Type B pancreatic cell (in vitro differentiated cells): Measurements from ENCODE around the gene BCAS3. TPM values are rescaled to one million over a fixed set of nuclear protein-coding genes. Genes with fewer than 3 reads are reported as not detected.

Source experiments
- DNase-seq: peaks from one replicate; pipeline ENCODE4 v3.0.0; 2021; ENCODE audit warnings: mixed read lengths; ENCODE audit not compliant: unreplicated experiment; ENCODE audit errors: extremely low spot score
- H3K27ac Mint-ChIP-seq: 2 replicates; pipeline ENCODE4 v1.8.0; 2021; ENCODE audit warnings: mild to moderate bottlenecking, mixed read lengths
- H3K27me3 Mint-ChIP-seq: 2 replicates; pipeline ENCODE4 v1.8.0; 2021; ENCODE audit warnings: mixed read lengths
- H3K36me3 Mint-ChIP-seq: 2 replicates; pipeline ENCODE4 v1.8.0; 2021; ENCODE audit warnings: mixed read lengths
- H3K4me1 Mint-ChIP-seq: one replicate; pipeline ENCODE4 v1.8.0; 2021; ENCODE audit warnings: mixed read lengths; ENCODE audit not compliant: unreplicated experiment
- H3K4me3 Mint-ChIP-seq: 2 replicates; pipeline ENCODE4 v1.8.0; 2021; ENCODE audit warnings: mild to moderate bottlenecking, mixed read lengths
- H3K9me3 Mint-ChIP-seq: 2 replicates; pipeline ENCODE4 v1.8.0; 2021; ENCODE audit warnings: mixed read lengths
- CTCF ChIP-seq: fragments of 200-600 bp; sonication (generic); conservative IDR thresholded peaks from 2 replicates; pipeline ENCODE4 v1.5.0; 2021; ENCODE audit warnings: antibody characterized with exemption, mild to moderate bottlenecking
- total RNA-seq: library from RNA; stranded (reverse); gene quantifications from 2 replicates; pipeline ENCODE4 v1.2.1, GENCODE V29; 2021; ENCODE audit warnings: low replicate concordance

BCAS3 gene
- total RNA-seq, 1 donor from 2014 or later, result 23.0 TPM

- no peak overlapping the region for H3K27ac Mint-ChIP-seq
- H3K4me3 Mint-ChIP-seq, result no peak overlapping the region
- no peaks in the 10 kb centered on the region for H3K9me3 Mint-ChIP-seq
- H3K4me1 Mint-ChIP-seq, result peaks cover 60% of the 10 kb centered on the region
- DNase-seq, result no peak
- peaks cover 4% of the 10 kb centered on the region for H3K36me3 Mint-ChIP-seq
- TF ChIP-seq CTCF, result no peak
- no peaks in the 10 kb centered on the region for H3K27me3 Mint-ChIP-seq
These were observed 577.3 kb downstream of the BCAS3 start for GRCh38 chr17:61254904-61255303.

GRCh38 chr17:61255647-61256046 lies 578.0 kb downstream of the BCAS3 start:
- no peak overlapping the region for H3K4me3 Mint-ChIP-seq
- H3K27me3 Mint-ChIP-seq, result no peaks in the 10 kb centered on the region
- no peaks in the 10 kb centered on the region for H3K9me3 Mint-ChIP-seq
- H3K4me1 Mint-ChIP-seq, result peaks cover 60% of the 10 kb centered on the region
- TF ChIP-seq CTCF, result no peak
- no peak for DNase-seq
- no peak overlapping the region for H3K27ac Mint-ChIP-seq
- H3K36me3 Mint-ChIP-seq, result peaks cover 4% of the 10 kb centered on the region

- no peak overlapping the region for H3K27ac Mint-ChIP-seq
- no peaks in the 10 kb centered on the region for H3K9me3 Mint-ChIP-seq
- H3K27me3 Mint-ChIP-seq, result no peaks in the 10 kb centered on the region
- peaks cover 49% of the 10 kb centered on the region for H3K4me1 Mint-ChIP-seq
- peaks cover 4% of the 10 kb centered on the region for H3K36me3 Mint-ChIP-seq
- TF ChIP-seq CTCF, result no peak
- H3K4me3 Mint-ChIP-seq, result no peak overlapping the region
- DNase-seq, result no peak
These were observed 581.7 kb downstream of the BCAS3 start for GRCh38 chr17:61259360-61259759.

- H3K36me3 Mint-ChIP-seq, result peaks cover 4% of the 10 kb centered on the region
- no peaks in the 10 kb centered on the region for H3K27me3 Mint-ChIP-seq
- no peak overlapping the region for H3K27ac Mint-ChIP-seq
- no peak for DNase-seq
- peaks cover 43% of the 10 kb centered on the region for H3K4me1 Mint-ChIP-seq
- H3K4me3 Mint-ChIP-seq, result peak overlapping the region; percentile 34
- no peak for TF ChIP-seq CTCF
- H3K9me3 Mint-ChIP-seq, result no peaks in the 10 kb centered on the region
These were observed 582.6 kb downstream of the BCAS3 start for GRCh38 chr17:61260071-61260797.

GRCh38 chr17:61261001-61261637 lies 583.5 kb downstream of the BCAS3 start:
- H3K27me3 Mint-ChIP-seq, result no peaks in the 10 kb centered on the region
- H3K4me3 Mint-ChIP-seq, result peak overlapping the region; percentile 34
- no peaks in the 10 kb centered on the region for H3K9me3 Mint-ChIP-seq
- no peak overlapping the region for H3K27ac Mint-ChIP-seq
- peaks cover 4% of the 10 kb centered on the region for H3K36me3 Mint-ChIP-seq
- H3K4me1 Mint-ChIP-seq, result peaks cover 45% of the 10 kb centered on the region
- DNase-seq, result no peak
- TF ChIP-seq CTCF, result no peak
